GM19467 (cell line): ENCODE data around the gene PDHB.

ENCODE experiments used
- ATAC-seq: cut with Tn5 transposase; IDR thresholded peaks from one replicate; pipeline ENCODE4 v1.9.1; 2021; ENCODE audit warnings: mild to moderate bottlenecking, moderate library complexity; ENCODE audit not compliant: unreplicated experiment

Gene PDHB

GRCh38 chr3:58433400-58434167 is at the start of gene PDHB:
PDHB (minus strand) TSS chr3:58433832; CDS start chr3:58433809, 23 bp downstream.
- peak; percentile 95 for ATAC-seq

GRCh38 chr3:58482917-58483636 is 49.4 kb upstream of the PDHB start:
- ATAC-seq, result no peak

GRCh38 chr3:58480309-58480708 is 46.7 kb upstream of the PDHB start:
- ATAC-seq, result no peak

- no peak for ATAC-seq
These were observed 45.1 kb upstream of the PDHB start for GRCh38 chr3:58478781-58479180.

GRCh38 chr3:58474967-58475578 is 41.4 kb upstream of the PDHB start:
- ATAC-seq, result no peak

- ATAC-seq, result no peak
These were observed 40.8 kb upstream of the PDHB start for GRCh38 chr3:58474348-58474911.

- ATAC-seq, result no peak
These were observed 39.6 kb upstream of the PDHB start for GRCh38 chr3:58473275-58473674.

GRCh38 chr3:58471025-58471887 is 37.6 kb upstream of the PDHB start:
- no peak for ATAC-seq

- ATAC-seq, result no peak
These were observed 36.9 kb upstream of the PDHB start for GRCh38 chr3:58470363-58471024.

- no peak for ATAC-seq
These were observed 35.5 kb upstream of the PDHB start for GRCh38 chr3:58469096-58469495.

GRCh38 chr3:58466899-58467563 is 33.4 kb upstream of the PDHB start:
- no peak for ATAC-seq

- no peak for ATAC-seq
These were observed 31.2 kb upstream of the PDHB start for GRCh38 chr3:58464866-58465265.

GRCh38 chr3:58463942-58464271 is 30.3 kb upstream of the PDHB start:
- no peak for ATAC-seq

GRCh38 chr3:58463181-58463941 is 29.7 kb upstream of the PDHB start:
- ATAC-seq, result peak; percentile 83

- no peak for ATAC-seq
These were observed 29.2 kb upstream of the PDHB start for GRCh38 chr3:58462829-58463180.

GRCh38 chr3:58459160-58459559 is 25.5 kb upstream of the PDHB start:
- ATAC-seq, result no peak

- ATAC-seq, result no peak
These were observed 18.5 kb upstream of the PDHB start for GRCh38 chr3:58452176-58452575.

- ATAC-seq, result no peak
These were observed 8.2 kb upstream of the PDHB start for GRCh38 chr3:58441514-58442450.
